EH (cell line): ENCODE measurements around the gene EFCC1.
A peak's percentile ranks its signal among the peaks of the same experiment; 100 is the strongest.

Source experiments
- DNase-seq: peaks from one replicate; pipeline ENCODE4 v3.0.0-alpha.2; 2015; ENCODE audit warnings: low read depth

The EFCC1 gene

DNA sequence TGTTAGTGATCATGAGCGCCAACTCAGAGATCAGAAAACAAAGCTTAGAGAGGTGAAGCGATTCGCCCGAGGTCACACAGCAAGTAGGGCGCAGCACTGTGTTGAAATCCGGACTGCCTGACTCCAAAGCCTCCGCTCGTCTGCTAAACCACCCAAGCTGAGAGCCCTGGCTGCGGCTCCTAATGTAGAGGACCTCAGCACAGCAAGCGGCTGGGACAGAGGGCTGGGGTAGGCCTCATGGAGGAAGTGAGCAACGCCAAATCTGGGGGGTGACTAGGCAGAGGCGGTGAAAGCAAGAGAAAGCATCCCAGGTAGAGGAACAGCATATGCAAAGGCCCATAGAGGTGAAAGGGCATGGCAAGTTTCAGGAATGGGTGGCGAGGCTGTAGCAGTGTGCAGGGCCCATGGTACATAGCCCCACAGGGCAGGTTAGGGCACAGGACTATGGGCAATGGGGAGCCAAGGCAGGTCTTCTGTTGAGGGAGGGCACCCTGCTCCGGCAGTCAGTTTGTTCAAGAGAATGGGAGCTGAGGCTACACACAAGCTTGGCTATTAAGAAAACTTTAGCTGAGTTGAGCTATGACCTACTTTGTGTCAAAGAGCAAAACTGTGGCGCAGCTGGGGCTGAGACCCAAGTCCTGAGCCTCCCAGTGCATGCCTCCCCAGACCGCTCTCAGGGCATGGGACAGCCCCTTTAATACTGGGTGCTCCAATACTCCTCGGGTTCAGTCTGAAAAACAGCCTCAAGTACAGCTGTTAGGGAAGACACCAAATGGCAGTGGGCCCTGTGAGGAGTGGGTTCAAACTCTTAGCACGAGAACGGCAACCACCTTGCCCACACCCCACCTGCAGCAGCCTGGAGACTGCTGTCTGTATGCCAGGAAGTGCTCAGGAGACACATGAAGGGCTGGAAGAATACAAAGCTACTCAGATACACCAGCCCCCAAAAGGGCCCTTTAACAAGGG lies 6.2 kb upstream of the EFCC1 start:
- DNase-seq: no peak

DNA sequence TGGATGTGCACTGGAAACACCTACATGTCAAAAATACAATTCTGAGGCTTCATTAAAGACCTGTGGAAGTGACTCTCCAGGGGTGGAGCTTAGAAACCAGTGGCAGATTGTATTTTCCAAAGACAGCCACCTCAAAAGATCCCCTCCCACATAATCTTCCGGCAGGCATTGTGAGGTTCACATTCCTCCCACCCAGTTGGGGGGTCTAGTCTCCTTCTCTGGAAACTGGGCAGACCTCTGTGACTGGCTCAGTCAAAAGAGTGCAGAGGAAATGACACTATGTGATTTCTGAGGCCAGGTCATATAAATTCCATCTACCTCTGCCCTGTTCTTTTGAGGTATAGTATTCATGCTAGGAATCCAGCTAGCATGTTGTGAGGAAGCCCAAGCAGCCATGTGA lies 5.4 kb upstream of the EFCC1 start:
- DNase-seq: no peak

DNA sequence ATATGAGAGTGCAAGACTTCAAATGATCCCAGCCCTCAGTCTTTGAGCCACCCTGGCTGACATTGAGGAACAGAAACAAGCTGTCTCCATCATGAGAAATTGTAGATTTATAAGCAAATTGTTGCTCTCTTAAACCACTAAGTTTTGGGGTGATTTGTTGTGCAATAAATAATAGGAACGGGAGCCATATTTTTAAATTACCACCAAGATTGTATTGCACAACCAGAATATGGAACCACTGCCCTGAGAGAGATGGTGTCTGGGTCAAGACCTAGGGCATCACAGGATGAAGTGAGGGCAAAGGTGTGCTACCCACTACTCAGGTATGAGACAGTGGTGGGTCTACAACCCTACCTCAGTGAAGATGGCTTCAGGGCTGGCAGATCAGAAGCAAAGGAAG lies 4.9 kb upstream of the EFCC1 start:
- no peak for DNase-seq

DNA sequence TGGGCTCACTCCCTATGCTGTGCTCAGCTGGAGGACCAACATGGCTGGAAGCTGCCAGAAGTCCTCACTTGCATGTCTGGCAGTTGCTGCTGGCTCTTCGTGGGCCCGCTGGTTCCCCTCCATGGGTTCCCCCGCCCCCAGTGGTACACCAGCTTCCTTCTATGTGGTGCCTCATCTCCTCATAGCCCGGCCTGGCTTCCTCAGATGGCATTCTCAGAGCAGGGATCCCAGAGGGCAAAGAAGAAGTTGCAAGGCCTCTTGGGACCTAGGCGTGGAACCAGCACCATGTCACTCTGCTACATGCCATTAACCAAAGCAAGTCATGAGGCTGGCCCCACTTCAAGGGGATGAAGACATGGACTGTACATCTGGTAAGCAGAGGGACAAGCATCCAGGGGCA lies 4.4 kb upstream of the EFCC1 start:
- no peak for DNase-seq

DNA sequence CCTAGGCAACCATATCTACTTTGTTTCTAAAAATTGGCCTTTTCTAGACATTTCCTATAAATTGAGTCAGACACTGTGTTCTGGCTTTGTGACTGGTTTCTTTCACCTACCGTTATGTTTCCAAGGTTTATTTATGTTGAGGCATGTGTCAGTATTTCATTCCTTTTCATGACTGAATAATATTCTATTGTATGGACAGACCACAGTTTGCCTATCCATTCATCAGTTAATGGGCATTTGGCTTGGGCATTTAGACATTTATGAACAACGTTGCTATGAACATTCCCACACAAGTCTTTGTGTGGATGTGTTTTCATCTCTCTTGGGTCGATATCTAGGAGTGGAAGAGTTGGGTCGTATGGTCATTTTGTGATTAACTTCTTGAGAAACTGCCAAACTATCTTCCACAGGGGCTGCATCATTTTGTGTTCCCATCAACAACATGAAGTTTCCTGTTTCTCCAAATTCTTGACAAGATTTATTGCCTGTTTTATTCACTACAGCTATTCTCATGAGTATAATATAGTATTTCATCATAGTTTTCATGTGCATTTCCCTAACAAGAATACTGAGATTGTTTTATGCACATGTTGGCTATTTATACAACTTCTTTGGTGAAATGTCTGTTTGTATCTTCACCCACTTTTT lies 3.5 kb upstream of the EFCC1 start:
- no peak for DNase-seq

DNA sequence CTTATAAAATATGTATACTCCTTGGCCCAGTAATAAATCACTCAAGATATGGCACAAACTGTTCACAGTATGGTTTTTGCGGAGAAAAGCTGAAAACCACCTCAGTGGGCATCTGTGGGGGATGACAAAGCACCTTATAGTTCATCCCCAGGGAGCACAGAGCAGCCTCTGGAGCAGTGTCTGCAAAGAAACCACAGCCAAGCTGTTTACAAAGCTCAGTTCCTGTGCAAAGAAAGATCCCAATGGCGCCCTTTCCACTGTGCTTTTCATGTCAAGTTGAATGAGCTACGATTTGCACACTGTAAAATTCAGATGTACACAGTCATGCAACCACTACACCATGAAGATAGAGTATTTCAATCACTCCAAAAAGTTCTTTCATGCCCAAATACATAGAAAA lies 2.5 kb upstream of the EFCC1 start:
- DNase-seq: no peak

DNA sequence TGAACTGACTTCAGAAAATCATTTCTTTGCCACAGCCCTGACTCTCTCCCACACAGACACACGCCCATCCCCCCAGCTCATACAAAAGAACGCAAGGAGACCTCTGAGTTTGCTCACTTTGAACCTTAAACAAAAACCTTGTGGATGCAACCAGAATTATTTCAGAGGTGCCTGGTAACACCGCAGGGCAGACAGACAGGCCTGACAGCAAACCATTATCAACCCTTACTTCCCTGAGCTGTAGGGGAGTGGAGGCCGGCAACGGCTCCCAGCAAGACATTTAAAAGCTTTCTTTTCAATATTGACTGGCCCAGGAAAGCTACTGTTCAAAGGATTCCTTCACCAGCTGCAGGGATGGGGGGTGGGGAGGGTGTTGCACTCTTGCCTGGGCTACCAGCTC lies 2.0 kb upstream of the EFCC1 start:
- DNase-seq: no peak

DNA sequence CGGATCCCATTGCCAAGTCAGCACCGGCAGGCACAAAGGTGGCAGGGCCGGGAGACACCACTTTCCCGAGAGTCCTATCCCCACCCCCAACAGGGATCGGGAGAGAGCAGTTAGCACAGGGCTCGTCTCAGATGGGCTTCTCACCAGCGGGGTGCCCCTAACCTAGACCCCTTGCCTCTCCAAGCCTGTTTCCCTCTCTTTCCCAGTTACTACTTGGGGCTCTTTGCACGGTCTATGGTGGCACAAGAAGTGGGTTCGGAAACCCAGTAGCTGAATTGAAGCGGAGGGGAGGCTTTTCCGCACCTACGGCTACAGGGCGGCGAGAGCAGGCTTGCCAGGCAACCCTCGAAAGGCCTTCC lies 383 bp upstream of the EFCC1 start:
- no peak for DNase-seq

DNA sequence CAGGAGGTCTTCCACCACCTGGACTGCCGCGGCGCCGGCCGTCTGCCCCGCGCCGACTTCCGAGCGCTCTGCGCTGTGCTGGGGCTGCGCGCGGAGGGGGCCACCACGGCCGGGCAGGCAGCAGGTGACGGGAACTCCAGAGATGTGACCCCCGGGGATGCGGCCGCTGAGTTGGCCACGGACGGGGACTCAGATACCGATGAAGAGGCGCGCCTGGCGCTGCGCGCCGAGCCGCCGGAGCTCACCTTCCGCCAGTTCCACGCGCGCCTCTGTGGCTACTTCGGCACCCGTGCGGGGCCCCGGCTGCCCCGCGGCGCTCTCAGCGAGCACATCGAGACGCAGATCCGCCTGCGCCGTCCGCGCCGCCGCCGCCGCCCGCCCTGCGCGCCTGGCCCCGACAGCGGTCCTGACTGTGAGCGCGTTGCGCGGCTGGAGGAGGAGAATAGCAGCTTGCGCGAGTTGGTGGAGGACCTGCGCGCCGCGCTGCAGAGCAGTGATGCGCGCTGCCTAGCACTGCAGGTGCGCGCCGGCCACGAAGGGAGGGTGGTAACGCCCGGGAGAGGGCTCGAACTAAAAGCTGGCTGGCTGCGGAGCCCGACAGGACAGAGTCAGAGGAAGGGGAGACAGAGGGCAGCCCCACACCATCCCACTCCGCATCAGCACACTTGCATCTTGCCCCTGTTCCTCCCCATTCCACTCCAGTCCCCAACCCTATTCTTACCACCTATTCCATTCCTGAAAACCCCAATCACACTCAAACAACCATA lies 885 bp downstream of the EFCC1 start:
- DNase-seq: no peak

DNA sequence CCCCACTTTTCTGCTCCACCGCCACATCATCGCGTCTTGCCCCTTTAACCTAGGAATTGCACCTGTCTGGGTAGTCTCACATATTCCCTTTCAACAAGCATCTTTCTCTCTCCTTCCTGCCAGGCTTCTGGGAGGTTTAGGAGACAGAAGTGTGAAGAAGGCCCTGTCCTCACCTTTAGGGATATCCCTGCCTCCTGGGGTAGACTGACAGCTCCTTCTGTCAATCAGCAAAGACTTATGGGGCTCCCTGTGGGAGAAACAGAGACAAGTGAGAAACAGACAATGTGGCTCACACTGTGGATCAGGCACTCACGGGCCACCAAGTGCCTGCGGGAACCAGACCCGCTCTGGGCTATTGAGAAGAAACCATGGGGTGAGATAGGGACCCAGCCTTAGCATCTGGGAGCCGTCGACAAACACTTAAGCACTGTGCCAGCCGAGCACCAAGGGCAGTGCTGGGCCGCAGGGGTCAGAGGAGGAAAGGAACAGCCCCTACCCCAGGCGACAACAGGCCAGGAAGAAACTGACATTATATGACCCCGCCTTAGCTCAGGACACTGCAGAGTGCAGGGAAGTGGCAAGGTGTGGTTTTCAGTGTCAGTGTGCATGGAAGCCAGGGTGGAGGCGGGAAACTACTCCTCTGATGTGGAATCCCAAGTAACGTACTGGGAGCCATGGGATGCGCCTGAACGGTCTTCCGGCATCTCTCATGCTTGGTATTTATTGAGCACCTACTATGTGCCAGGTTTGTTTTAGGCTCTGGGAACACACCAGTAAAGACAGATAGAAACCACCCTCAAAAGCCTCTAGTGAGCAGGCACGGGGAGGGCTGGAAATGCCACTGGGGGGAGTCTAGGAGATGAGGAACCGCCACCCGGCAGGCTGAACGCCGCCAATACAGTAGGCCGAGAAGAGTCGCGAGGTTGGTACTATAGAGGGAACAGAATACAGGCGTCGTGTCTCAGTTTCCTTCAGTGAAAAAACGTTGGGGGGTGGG lies 1.8 kb downstream of the EFCC1 start:
- no peak for DNase-seq

DNA sequence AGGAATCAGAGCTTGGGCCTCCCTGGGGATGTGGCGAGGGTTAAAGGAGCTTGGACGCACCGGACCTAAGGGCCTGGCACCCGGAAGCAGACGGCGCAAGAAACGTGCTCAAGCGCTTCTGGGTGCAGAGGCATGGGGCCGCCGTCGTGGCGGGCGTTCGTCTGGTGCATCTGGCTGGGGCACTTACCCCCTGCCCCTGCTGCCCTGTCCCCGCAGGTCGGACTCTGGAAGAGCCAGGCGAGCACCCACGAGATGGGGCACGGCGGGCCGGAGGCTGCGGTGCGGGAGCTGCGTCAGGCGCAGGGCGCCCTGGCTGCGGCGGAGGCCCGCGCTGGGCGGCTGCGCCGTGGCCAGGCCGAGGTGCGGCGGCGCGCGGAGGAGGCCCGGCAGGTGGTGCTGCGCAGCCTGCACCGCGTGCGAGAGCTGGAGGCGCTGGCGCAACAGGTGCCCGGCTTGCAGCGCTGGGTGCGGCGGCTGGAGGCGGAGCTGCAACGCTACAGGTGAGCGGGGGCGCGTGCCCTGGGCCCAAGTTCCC lies 2.5 kb downstream of the EFCC1 start:
- DNase-seq: no peak

DNA sequence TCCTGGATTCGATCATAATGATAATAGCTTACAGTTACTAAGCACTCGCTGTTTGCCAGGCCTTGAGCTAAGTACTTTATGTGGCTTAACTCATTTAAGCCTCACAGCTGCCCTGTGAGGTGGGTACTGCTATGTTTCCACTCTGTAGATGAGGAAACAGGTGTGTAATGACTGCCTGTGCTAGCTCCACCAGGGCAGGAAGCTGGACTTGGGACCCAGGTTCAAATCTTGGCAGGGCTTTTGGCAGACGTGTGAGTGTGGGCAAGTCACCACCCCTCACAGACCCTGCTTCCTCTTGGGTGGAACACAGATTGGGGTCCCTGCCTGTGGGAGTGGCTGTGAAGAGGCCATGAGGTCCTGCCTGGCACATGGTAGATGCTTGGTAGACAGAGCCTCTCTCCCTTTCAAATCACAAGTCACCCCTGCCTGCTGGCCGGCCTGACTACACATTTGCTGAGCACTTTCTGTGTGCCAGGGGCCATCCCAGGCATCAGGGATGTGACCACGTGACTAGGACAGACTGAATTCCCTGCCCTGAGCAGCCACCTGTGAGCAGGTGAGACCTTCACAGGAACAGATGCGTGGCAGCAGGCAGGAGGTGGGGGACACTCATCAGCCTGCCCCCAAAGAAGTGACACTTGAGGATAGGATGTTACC lies 3.7 kb downstream of the EFCC1 start:
- no peak for DNase-seq

DNA sequence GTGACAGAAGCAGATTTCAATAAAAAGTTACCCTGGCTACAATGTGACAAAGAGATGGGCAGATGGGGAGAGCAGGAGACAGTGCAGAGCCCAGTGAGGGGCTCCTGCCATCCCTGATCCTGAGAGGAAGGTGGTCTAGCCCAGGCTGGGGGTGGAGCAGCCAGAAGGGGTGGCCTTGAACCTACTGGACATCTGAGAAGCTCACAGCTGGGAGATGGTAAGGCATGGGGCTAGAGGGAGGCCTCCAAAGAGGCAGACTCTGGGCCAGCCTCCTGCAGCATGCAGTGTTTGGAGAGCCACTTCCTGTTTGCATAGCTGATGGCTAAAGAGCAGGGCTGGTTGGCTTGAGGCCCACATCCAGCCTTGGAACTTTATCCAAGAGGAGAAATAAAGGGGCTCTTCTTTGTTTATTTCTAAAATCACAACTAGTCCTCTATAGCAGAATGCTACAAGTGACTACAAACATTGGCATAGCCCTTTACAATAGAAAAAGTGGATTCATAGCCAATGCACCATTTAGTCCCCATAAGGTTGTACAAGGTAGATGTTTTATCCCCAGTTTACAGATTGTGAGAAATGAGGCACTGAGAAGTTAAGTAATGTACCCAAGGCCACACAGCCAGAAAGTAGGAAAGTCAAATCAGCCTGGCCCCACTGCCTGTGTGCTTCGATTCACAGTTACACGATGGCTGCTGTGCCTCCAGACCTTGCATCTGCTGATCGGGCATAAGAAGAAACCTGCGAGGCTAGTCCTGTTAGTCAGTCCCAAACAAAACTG lies 4.6 kb downstream of the EFCC1 start:
- DNase-seq: peak; percentile 60

DNA sequence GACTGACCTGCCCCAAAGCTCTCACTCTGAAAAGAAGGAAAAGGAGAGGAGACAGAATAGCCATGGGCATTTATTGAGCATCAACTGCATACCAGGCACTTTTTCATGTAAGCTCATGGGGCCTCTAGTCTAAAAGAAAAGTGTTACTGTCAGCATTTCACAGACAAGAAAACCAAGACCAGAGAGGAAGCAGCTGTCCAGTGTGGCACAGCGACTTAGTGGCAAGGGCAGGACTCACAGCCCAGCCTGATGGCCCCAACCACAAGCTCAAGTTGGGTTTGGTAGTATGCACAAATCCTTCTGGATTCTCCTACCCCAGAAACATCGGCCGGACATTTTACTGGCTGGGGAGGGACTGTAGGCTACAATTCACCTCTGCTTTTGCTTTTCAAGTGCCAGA lies 5.8 kb downstream of the EFCC1 start:
- no peak for DNase-seq

DNA sequence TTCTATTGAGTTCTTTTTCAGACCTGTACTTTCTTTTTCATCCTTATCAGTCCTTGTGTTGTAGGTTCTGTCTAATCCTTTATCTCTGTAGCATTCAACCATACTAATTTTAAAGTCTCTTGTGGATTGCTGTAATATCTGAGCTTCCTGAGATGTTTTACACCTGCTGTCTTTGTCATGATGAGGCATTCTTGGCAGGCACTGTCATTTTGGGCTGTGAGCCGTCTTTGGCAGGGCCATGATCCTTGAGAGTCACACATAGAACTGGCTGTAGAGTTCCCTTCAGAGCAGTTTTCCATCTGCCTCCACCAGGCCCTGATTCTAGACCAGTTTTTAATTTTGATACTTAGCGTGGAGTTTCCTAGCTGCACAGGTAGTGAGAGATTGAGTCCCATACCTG lies 6.7 kb downstream of the EFCC1 start:
- no peak for DNase-seq

DNA sequence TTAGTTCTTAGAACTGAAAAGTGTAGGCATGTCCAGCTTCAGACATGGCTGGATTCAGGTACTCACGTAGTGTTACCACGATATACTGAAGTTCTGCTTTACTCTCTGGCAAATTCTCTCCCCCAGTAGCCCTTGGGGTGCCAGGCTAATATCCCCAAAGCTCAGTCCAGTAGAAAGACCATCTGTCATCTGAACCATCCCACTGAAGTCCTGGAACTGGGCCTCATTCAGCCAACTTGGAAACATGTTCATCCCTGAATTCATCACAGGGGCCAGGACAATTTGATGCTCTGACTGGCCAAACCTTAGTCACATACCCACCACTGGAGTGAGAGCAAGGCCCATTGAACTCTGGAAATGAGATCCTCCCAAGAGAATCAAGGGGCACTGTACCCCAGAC lies 8.2 kb downstream of the EFCC1 start:
- no peak for DNase-seq

DNA sequence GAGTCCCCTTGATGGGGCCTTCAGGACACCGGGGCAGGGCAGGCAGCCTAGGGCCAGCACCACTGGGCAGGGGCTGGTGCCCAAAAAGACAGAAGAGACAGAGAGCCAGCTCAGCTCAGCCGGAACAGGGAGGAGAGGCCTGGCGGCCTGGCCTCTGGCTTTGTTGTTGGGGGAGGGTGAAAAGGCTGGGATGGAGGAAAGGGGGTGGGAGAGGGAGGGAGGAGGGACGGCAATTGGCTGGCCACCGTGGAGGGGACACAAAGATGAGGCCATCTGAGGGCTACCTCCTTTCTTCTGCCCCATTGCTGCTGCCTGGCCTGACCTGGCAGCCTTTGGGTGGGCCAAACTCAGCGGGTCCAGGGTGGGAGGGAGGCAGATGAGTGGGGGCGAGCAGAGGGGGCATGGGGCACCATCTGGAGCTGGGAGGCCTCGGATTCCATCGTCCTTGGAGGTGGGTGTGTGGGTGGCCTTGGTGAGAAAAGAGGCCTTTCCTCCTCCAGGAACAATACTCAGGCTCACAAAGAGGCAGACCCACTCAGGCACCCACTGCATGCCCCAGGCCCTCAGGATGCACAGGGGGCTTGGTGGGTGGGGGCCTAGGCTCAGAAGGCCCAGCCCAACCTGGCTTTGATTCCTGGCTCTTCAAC lies 9.3 kb downstream of the EFCC1 start:
- DNase-seq: no peak

DNA sequence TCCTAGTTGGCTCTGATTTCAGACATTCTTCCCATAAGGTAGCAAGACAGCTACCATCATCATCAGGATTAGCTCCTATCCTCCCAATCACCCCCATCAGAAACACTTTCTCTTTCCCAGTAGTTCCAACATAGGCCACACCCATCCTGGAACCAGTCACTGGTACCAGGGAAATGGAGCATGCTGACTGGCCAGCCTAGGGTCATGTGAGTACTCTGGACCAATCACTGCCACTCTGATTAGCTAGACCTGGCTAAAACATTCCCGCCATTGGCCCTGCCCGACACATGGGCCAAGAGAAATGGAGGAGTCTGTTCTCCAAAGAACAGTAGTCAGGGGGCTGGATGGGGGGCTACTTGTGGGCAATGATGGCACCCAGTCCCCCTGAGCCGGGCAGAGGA lies 12.4 kb downstream of the EFCC1 start:
- DNase-seq: peak; percentile 26

DNA sequence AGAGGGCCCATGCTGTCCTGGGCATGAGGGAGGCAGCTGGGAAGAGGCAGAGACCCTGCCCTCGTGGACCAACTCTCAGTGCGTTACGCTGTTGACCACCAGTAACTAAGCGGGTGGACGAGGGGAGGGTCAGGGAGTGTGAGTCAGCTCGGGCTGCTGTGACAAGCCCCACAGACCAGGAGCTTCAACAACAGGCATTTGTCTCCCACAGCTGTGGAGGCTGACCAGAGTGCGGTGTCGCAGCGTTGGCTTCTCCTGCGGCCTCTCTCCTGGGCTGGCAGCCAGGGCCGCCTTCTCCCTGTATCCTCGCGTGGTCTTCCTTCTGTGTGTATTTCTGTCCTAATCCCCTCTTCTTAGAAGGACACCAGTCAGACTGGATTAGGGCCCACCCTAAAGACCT lies 13.0 kb downstream of the EFCC1 start:
- no peak for DNase-seq
